Measurements from ENCODE around the gene TAGLN2.
A peak's percentile ranks its signal among the peaks of the same experiment; 100 is the strongest.

Gene TAGLN2

DNA sequence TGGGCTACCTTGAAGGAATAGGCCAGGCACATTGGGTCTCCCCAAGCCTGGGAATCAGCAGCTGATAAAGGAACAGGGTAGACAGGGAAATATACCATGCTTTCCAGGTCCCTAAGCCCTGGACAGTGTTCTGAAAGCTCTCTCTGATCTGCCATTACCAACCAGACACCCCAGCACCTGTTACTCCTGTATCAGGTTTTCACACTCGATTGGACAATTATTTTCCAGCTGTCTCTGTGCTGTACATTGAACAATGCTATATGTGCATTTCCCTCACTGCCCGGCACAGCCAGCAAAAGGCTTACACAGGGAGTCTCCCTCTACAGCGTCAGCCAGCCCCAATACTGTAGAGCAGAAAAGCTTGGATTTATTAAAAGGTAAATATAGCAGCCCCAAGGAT is 30.0 kb downstream of the TAGLN2 start:
- TF ChIP-seq, protein P1, sequence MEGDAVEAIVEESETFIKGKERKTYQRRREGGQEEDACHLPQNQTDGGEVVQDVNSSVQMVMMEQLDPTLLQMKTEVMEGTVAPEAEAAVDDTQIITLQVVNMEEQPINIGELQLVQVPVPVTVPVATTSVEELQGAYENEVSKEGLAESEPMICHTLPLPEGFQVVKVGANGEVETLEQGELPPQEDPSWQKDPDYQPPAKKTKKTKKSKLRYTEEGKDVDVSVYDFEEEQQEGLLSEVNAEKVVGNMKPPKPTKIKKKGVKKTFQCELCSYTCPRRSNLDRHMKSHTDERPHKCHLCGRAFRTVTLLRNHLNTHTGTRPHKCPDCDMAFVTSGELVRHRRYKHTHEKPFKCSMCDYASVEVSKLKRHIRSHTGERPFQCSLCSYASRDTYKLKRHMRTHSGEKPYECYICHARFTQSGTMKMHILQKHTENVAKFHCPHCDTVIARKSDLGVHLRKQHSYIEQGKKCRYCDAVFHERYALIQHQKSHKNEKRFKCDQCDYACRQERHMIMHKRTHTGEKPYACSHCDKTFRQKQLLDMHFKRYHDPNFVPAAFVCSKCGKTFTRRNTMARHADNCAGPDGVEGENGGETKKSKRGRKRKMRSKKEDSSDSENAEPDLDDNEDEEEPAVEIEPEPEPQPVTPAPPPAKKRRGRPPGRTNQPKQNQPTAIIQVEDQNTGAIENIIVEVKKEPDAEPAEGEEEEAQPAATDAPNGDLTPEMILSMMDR (IDR thresholded peaks at IDR 0.05; ENCODE audit: low read depth, low read length, missing control alignments) = no peak
- no peak for DNase-seq (ENCODE audit: extremely low read depth, low read depth)
- no peak overlapping the region for H3K4me3 ChIP-seq (replicated peaks; ENCODE audit: low read depth, low read length)

DNA sequence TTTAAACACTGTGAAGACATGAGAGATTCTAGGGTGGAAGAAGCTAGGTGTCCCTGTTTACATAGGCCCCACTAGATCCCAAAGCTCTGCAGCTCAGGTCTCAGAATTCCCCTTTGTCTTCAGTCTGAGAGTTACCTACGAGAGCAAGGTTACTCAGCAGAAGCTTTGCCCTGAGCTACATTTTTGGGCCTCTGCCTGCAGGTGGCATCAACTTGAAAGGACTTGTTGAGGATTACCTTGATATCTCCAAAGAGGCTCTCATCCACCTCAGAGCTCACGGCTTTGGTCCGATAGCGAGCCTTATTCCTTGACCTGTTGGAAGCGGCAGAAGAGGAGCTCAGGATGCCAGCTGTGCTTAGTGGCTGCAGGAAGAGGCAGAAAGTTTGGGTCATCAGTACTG is 32.4 kb downstream of the TAGLN2 start:
- no peak for DNase-seq (ENCODE audit: extremely low read depth, low read depth)
- TF ChIP-seq, protein P1 (IDR thresholded peaks at IDR 0.05; ENCODE audit: low read depth, low read length, missing control alignments) = no peak
- H3K4me3 ChIP-seq (replicated peaks; ENCODE audit: low read depth, low read length) = no peak overlapping the region

DNA sequence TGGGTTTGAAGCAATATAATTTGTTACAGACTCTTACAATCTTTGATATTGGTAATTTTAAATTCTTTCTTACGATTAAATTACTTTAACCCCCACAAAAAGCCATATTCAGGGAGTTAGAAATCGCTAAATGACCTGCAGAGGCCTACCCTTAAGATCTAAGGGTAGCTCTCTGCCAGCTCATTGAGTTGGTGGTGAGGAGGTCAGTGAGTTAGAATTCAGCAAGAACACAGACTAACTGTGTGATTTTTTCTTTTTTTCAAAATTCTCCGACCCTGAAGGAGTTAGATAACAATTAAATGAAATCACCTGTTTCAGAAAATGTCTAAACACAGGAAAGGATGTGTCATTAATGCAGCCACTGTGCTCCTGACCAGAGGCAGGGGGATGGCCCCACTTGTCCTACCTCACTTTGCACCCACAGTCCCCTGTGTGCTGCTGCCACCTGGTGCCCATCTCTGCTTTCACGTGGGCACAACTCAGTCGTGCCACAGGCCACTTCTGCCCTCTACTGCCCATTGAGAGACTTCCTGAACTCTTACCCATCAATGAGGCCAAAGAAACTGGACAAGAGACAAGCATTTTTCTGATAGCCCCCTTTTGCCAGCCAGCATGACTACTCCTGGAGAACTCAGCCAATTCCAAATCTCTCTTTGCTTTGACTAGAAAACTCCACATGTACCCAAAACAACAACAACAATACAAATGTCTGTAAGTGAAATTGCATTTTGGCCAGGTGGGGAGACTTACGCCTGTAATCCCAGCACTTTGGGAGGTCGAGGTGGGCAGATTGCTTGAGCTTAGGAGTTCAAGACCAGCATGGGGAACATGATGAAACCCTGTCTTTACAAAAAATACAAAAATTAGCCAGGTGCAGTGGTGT is 33.8 kb downstream of the TAGLN2 start:
- peak; percentile 85 for DNase-seq (ENCODE audit: extremely low read depth, low read depth)
- no peak overlapping the region for H3K4me3 ChIP-seq (replicated peaks; ENCODE audit: low read depth, low read length)
- TF ChIP-seq, protein P1 (IDR thresholded peaks at IDR 0.05; ENCODE audit: low read depth, low read length, missing control alignments) = peak; percentile 99

DNA sequence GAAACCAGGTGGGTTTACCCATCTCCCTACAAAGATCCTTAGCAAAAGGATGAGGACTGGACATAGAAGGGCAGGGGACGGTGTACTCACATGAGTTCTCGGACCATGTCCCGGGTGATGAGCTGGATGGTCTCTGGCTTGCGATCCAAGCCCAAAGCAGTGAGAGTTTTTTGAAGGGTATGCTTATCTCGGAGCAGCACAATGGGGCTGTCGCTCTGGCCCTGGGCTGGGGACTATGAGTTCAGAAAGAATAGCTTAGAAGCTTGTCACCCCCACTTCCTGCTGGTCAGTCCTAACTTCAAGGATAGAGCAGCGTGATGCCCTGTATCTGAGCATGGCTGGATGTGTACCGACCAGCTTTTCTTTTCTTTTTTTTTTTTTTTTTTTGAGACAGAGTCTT is 34.9 kb downstream of the TAGLN2 start:
- DNase-seq (ENCODE audit: extremely low read depth, low read depth) = no peak
- peak overlapping the region; percentile 26 for H3K4me3 ChIP-seq (replicated peaks; ENCODE audit: low read depth, low read length)
- TF ChIP-seq, protein P1 (IDR thresholded peaks at IDR 0.05; ENCODE audit: low read depth, low read length, missing control alignments) = no peak

DNA sequence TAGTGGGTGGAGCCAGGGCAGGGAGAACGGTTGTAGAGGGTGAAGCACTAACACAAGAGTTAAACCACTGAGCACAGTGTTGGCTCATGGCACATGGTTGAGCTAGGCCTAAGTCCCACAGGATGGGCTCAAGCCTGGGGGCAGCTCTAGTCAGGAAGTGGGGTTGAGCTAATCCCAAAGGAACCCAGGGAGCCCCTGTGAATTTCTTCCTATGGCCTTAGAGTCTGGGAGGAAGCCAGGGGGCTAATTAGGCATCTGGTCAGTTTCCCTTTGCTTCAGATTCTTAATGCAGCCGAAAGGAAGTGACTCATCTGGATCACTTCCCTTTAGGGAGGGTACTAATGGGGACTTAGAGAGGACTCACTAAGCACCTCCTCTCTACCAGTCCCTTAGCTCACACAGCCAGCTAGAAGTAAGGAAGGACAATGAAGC is 35.5 kb downstream of the TAGLN2 start:
- DNase-seq (ENCODE audit: extremely low read depth, low read depth) = peak; percentile 98
- TF ChIP-seq, protein P1 (IDR thresholded peaks at IDR 0.05; ENCODE audit: low read depth, low read length, missing control alignments) = no peak
- H3K4me3 ChIP-seq (replicated peaks; ENCODE audit: low read depth, low read length) = peak overlapping the region; percentile 26

DNA sequence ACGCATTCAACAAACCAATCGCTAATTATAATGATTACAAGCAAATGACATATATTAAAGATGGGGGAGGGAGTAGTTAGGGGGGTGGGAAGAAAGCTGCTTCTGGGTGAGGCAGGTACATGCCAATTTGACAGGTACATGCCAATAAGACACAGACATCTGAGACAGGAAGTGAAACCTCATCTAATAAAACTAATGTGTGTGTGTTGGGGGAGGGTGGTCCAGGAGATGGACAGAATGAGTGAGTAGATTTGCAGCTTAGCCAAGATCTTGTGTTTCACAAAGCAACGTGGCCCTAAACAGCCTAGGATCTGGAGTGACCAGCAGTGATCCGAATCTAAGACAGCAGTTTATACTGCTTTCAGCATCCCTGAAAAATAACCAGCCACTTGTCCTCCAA is 36.1 kb downstream of the TAGLN2 start:
- H3K4me3 ChIP-seq (replicated peaks; ENCODE audit: low read depth, low read length) = no peak overlapping the region
- TF ChIP-seq, protein P1 (IDR thresholded peaks at IDR 0.05; ENCODE audit: low read depth, low read length, missing control alignments) = no peak
- DNase-seq (ENCODE audit: extremely low read depth, low read depth) = no peak
